Esophagus muscularis mucosa (tissue), 3 donors: ENCODE measurements around the gene LRRC3.

ENCODE experiments used
- POLR2AphosphoS5 ChIP-seq, 2 donors: sonication (generic); formaldehyde crosslinking; IDR thresholded peaks; one replicate each; pipeline ENCODE4 v1.6.1; 2017; ENCODE audit warnings: antibody characterized with exemption in 2 of 2
- TF ChIP-seq, protein P1 (sequence below), 3 experiments: fragments of 200-600 bp in 2 of 3; fragments of 450-650 bp in 1 of 3; sonication (generic) in 2 of 3; IDR thresholded peaks; one replicate each; pipeline ENCODE4 v1.5.1; 2017 to 2019; ENCODE audit warnings: antibody characterized with exemption in 3 of 3, mild to moderate bottlenecking in 2 of 3, moderate library complexity in 1 of 3

GRCh38 chr21:44440241-44441040 is 14.9 kb upstream of the LRRC3 start:
- TF ChIP-seq, protein P1, sequence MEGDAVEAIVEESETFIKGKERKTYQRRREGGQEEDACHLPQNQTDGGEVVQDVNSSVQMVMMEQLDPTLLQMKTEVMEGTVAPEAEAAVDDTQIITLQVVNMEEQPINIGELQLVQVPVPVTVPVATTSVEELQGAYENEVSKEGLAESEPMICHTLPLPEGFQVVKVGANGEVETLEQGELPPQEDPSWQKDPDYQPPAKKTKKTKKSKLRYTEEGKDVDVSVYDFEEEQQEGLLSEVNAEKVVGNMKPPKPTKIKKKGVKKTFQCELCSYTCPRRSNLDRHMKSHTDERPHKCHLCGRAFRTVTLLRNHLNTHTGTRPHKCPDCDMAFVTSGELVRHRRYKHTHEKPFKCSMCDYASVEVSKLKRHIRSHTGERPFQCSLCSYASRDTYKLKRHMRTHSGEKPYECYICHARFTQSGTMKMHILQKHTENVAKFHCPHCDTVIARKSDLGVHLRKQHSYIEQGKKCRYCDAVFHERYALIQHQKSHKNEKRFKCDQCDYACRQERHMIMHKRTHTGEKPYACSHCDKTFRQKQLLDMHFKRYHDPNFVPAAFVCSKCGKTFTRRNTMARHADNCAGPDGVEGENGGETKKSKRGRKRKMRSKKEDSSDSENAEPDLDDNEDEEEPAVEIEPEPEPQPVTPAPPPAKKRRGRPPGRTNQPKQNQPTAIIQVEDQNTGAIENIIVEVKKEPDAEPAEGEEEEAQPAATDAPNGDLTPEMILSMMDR (IDR thresholded peaks at IDR 0.05): no peak
- TF ChIP-seq POLR2AphosphoS5 (IDR thresholded peaks at IDR 0.05): no peak
